Uterus (tissue), 2 donors: ENCODE results near the gene ZNF385C.

ENCODE experiments used
- POLR2A ChIP-seq, 2 donors: fragments of 450-650 bp; IDR thresholded peaks; one replicate each; pipeline ENCODE4 v1.6.1; 2016; ENCODE audit warnings: antibody characterized with exemption in 2 of 2, mild to moderate bottlenecking in 1 of 2, moderate library complexity in 1 of 2
- TF ChIP-seq, protein P1 (sequence below), 4 experiments: fragments of 200-600 bp in 2 of 4; fragments of 450-650 bp in 2 of 4; sonication (generic) in 2 of 4; IDR thresholded peaks; one replicate each; pipeline ENCODE4 v1.5.1; 2016 to 2019; ENCODE audit warnings: antibody characterized with exemption in 4 of 4, mild to moderate bottlenecking in 2 of 4, moderate library complexity in 1 of 4

DNA sequence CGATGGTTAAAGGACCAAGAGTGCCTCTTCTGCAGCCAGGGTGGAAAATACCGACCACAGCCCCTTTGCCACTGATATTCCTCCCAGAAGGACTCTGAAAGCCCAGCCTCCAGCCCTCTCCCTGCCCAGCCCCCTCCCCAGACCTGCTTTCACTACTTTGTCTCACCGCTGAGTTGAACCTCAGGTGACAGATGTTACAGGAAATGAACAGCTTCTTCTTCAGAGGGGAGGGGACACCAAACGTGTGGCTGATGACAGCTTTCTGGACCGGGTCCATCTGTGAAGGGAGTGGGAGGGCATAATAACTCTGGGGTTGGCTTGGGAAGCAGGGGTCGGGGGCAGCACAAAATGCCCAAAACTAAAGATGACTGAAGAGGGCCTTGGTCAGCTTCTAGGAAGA lies 64.2 kb downstream of the ZNF385C start:
- TF ChIP-seq, protein P1, sequence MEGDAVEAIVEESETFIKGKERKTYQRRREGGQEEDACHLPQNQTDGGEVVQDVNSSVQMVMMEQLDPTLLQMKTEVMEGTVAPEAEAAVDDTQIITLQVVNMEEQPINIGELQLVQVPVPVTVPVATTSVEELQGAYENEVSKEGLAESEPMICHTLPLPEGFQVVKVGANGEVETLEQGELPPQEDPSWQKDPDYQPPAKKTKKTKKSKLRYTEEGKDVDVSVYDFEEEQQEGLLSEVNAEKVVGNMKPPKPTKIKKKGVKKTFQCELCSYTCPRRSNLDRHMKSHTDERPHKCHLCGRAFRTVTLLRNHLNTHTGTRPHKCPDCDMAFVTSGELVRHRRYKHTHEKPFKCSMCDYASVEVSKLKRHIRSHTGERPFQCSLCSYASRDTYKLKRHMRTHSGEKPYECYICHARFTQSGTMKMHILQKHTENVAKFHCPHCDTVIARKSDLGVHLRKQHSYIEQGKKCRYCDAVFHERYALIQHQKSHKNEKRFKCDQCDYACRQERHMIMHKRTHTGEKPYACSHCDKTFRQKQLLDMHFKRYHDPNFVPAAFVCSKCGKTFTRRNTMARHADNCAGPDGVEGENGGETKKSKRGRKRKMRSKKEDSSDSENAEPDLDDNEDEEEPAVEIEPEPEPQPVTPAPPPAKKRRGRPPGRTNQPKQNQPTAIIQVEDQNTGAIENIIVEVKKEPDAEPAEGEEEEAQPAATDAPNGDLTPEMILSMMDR (IDR thresholded peaks at IDR 0.05): no peak
- TF ChIP-seq POLR2A (IDR thresholded peaks at IDR 0.05): no peak
